Keratinocyte (primary cell): ENCODE data around the gene ZNF431. TPM values are rescaled to one million over a fixed set of nuclear protein-coding genes. Genes with fewer than 3 reads are reported as not detected.

Experiments used
- DNase-seq: peaks from one replicate; pipeline ENCODE4 v3.0.0-alpha.2; 2011; ENCODE audit warnings: low read depth, missing footprints, low spot score
- FAIRE-seq: peaks from 2 replicates; lab custom pipeline; 2011; peaks lifted over from hg19 to GRCh38; lab: Jason Lieb, UNC
- H2AFZ ChIP-seq: 2 replicates; pipeline ENCODE4 v1.6.0; 2012; ENCODE audit warnings: low read length, control low read depth, inconsistent platforms; ENCODE audit not compliant: control insufficient read depth
- H3K27ac ChIP-seq: 2 replicates; pipeline ENCODE4 v1.5.1; 2011; ENCODE audit warnings: low read length; ENCODE audit not compliant: control insufficient read depth, insufficient read depth
- H3K27me3 ChIP-seq: 3 replicates; pipeline ENCODE4 v1.6.0; 2011; ENCODE audit warnings: low read length; ENCODE audit not compliant: control insufficient read depth, insufficient read depth; ENCODE audit errors: extremely low read depth
- H3K36me3 ChIP-seq, 2 experiments: 2 replicates in 1 of 2; 3 replicates in 1 of 2; pipeline ENCODE4 v1.5.1; 2011; ENCODE audit warnings: low read length in 2 of 2, mild to moderate bottlenecking in 1 of 2; ENCODE audit not compliant: control insufficient read depth in 2 of 2, insufficient read depth in 2 of 2; ENCODE audit errors: extremely low read depth in 1 of 2
- H3K4me1 ChIP-seq: 3 replicates; pipeline ENCODE4 v1.5.1; 2011; ENCODE audit warnings: low read length; ENCODE audit not compliant: control insufficient read depth, insufficient read depth; ENCODE audit errors: extremely low read depth
- H3K4me2 ChIP-seq: 3 replicates; pipeline ENCODE4 v1.6.0; 2011; ENCODE audit warnings: low read depth, low read length; ENCODE audit not compliant: control insufficient read depth, insufficient read depth; ENCODE audit errors: extremely low read depth
- H3K4me3 ChIP-seq, 3 experiments: fragments of 200-600 bp in 1 of 3; sonication (generic) in 1 of 3; 2 replicates in 2 of 3; 3 replicates in 1 of 3; pipeline ENCODE4 v1.5.1; 2011 to 2016; ENCODE audit warnings: low read length in 3 of 3, mild to moderate bottlenecking in 3 of 3, control low read depth in 2 of 3, inconsistent platforms in 1 of 3, low read depth in 1 of 3, mixed read lengths in 1 of 3, mixed run types in 1 of 3, moderate library complexity in 1 of 3; ENCODE audit not compliant: control insufficient read depth in 2 of 3, insufficient read depth in 2 of 3; ENCODE audit errors: extremely low read depth in 1 of 3
- H3K79me2 ChIP-seq: 2 replicates; pipeline ENCODE4 v1.6.0; 2012; ENCODE audit warnings: low read length; ENCODE audit not compliant: control insufficient read depth, insufficient read depth
- H3K9ac ChIP-seq: 3 replicates; pipeline ENCODE4 v1.6.0; 2011; ENCODE audit warnings: low read length; ENCODE audit not compliant: control insufficient read depth, insufficient read depth; ENCODE audit errors: extremely low read depth
- H3K9me1 ChIP-seq: 3 replicates; pipeline ENCODE4 v1.6.0; 2011; ENCODE audit warnings: low read length; ENCODE audit not compliant: control insufficient read depth, insufficient read depth; ENCODE audit errors: extremely low read depth
- H3K9me3 ChIP-seq: 2 replicates; pipeline ENCODE4 v1.5.1; 2012; ENCODE audit warnings: low read depth, low read length; ENCODE audit not compliant: control insufficient read depth
- H4K20me1 ChIP-seq: 3 replicates; pipeline ENCODE4 v1.6.0; 2011; ENCODE audit warnings: low read length; ENCODE audit not compliant: control insufficient read depth, insufficient read depth; ENCODE audit errors: extremely low read depth
- CTCF ChIP-seq, 3 experiments: IDR thresholded peaks in 1 of 3; conservative IDR thresholded peaks in 1 of 3; optimal IDR thresholded peaks in 1 of 3; 2 replicates in 2 of 3; 3 replicates in 1 of 3; pipeline versions ENCODE3 to v1.5.1; 2011; ENCODE audit warnings: low read length in 3 of 3, mild to moderate bottlenecking in 3 of 3, moderate library complexity in 2 of 3, control low read depth in 1 of 3, inconsistent platforms in 1 of 3; ENCODE audit not compliant: insufficient read depth in 2 of 3; ENCODE audit errors: extremely low read depth in 1 of 3
- EZH2 ChIP-seq: IDR thresholded peaks from one replicate; pipeline ENCODE4 v1.6.1; 2012; ENCODE audit warnings: inconsistent platforms, mild to moderate bottlenecking, low read length, moderate library complexity
- dilution Hi-C: fragments of 300-500 bp; cut with MboI; formaldehyde crosslinking; loops from one replicate; pipeline ENCODE4 v1.7.0; 2020; ENCODE audit warnings: low sequenced_read_pairs; ENCODE audit not compliant: extremely low pct_ligation_motif_present
- polyA plus RNA-seq, 5 experiments: library from polyadenylated mRNA; depleted of rRNA in 3 of 5; stranded (reverse) in 3 of 5; stranded (forward) in 1 of 5; unstranded in 1 of 5; fragments of >200 nt; gene quantifications; 1 replicate in 1 of 5; 2 replicates in 3 of 5; 3 replicates in 1 of 5; pipeline versions ENCODE4 v1.2.1 to v1.2.3, GENCODE V29; 2011 to 2012; ENCODE audit warnings: missing spikeins in 2 of 5, low read depth in 1 of 5, low replicate concordance in 1 of 5

The ZNF431 gene
- polyA plus RNA-seq, 1 donor (not counting 4 experiments of a cell fraction or from before 2014, with no cell fraction given), result 15.7 TPM

GRCh38 chr19:21117041-21117907, 24.6 kb upstream of the ZNF431 start:
- H3K9me1 ChIP-seq, result no peaks in the 10 kb centered on the region
- H3K9me3 ChIP-seq, result no peaks in the 10 kb centered on the region
- no peaks in the 10 kb centered on the region for H3K4me1 ChIP-seq
- no peaks in the 10 kb centered on the region for H3K36me3 ChIP-seq
- H3K27ac ChIP-seq, result no peak overlapping the region
- no peaks in the 10 kb centered on the region for H4K20me1 ChIP-seq
- TF ChIP-seq CTCF (optimal IDR thresholded peaks at IDR 0.05 in 1 of 3, IDR thresholded peaks at IDR 0.05 in 1 of 3, conservative IDR thresholded peaks at IDR 0.05 in 1 of 3; ENCODE audit: extremely low read depth in 1 of 3, insufficient read depth in 2 of 3, low read length in 3 of 3), result no peak
- TF ChIP-seq EZH2, result no peak
- H3K4me2 ChIP-seq, result no peak overlapping the region
- no peak overlapping the region for H2AFZ ChIP-seq
- no peaks in the 10 kb centered on the region for H3K79me2 ChIP-seq
- H3K27me3 ChIP-seq, result no peaks in the 10 kb centered on the region
- no peak overlapping the region for H3K9ac ChIP-seq
- FAIRE-seq (peak; percentile 9), DNase-seq (no peak)
- dilution Hi-C loops, result no loop called here
- no peak overlapping the region for H3K4me3 ChIP-seq

GRCh38 chr19:21126078-21126477, 15.8 kb upstream of the ZNF431 start:
- Histone ChIP-seq H2AFZ (no peak overlapping the region), H3K27me3 (no peaks in the 10 kb centered on the region), H4K20me1 (no peaks in the 10 kb centered on the region), H3K9me3 (no peaks in the 10 kb centered on the region), H3K9ac (no peak overlapping the region), H3K4me1 (no peaks in the 10 kb centered on the region), H3K79me2 (no peaks in the 10 kb centered on the region), H3K27ac (no peak overlapping the region), H3K9me1 (no peaks in the 10 kb centered on the region), H3K36me3 (no peaks in the 10 kb centered on the region), H3K4me2 (no peak overlapping the region), H3K4me3 (no peak overlapping the region)
- DNase-seq (no peak), FAIRE-seq (no peak)
- no peak for TF ChIP-seq EZH2
- TF ChIP-seq CTCF (optimal IDR thresholded peaks at IDR 0.05 in 1 of 3, IDR thresholded peaks at IDR 0.05 in 1 of 3, conservative IDR thresholded peaks at IDR 0.05 in 1 of 3; ENCODE audit: extremely low read depth in 1 of 3, insufficient read depth in 2 of 3, low read length in 3 of 3), result no peak
- dilution Hi-C loops, result no loop called here
